Glomerular visceral epithelial cell (primary cell): ENCODE measurements around the gene DYNC1I2.

Source experiments
- DNase-seq: peaks from one replicate; pipeline ENCODE4 v3.0.0-alpha.2; 2016; ENCODE audit errors: extremely low spot score

Gene DYNC1I2

DNA sequence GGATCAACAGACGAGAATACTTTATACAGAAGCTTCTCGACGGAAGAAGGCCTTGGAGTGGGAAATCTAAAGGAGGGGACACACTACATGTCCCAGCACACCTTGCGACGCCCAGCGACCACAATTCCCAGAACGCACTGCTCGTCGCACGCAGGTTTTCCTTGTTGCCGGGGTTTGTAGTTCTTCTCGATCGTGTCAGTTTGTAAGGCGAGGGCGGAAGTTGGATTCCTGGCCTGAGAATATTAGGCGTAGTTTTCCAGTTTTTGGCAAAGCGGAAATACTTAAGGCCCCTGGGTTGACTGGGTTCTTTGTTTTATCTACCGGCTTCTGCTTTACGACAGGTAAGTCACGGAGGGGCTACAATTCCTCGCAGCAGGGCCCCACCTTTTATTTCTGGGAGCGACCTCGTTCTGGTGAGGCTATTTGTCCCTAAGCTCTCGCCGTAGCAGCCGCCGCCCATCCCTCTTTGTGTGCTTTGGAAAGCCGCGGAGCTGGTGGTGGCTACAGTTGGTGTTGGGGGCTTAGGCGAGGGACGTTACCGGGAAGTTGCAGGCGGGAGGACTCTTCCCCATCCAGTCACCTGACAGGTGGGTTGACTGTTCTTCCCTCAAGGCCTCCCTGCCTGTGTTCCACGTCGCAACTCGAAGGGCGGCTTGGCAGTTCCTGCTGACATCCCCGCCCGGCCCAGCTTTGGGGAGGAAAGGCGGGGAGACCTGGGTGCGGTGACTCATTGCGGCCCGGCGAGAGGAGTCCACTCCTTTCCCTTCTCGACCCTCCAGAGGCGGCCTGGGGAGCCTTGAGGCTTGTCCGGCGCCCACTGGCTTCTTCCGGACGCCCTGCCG lies at the start of gene DYNC1I2:
Gene DYNC1I2 (plus strand): TSS at position 183 of the 842 bp plus-strand sequence. CDS start 2,687 bp downstream, outside the sequence.
- peak; percentile 94 for DNase-seq

DNA sequence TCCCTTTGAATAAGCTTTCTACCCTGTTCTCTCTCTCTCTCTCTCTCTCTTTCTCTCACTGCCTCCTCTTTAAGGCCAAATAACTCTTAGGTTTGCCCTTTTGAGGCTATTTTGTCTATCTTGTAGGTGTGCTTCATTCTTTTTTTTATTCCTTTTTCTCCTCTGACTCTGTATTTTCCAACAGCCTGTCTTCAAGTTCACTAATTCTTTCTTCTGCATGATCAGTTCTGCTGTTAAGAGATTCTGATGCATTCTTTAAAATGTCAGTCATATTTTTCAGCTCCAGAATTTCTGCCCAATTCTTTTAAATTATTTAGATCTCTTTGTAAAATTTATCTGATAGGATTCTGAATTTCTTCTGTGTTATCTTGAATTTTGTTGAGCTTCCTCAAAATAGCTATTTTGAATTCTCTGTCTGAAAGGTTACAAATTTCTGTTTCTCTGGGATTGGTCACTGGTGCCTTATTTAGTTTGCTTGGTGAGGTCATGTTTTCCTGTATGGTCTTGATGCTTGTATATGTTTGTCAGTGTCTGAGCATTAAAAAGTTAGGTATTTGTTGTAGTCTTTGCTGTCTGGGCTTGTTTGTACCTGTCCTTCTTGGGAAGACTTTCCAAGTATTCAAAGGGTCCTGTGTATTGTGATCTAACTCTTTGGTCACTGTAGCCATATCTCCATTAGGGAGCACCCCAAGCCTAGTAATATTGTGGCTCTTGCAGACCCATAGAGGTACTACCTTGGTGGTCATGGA lies 35.4 kb upstream of the DYNC1I2 start:
- no peak for DNase-seq

- DNase-seq: peak; percentile 30
Measured at GRCh38 chr2:171652416-171652785, 34.9 kb upstream of the DYNC1I2 start.

- no peak for DNase-seq
Measured at GRCh38 chr2:171655586-171655985, 31.7 kb upstream of the DYNC1I2 start.

- no peak for DNase-seq
Measured at GRCh38 chr2:171667041-171667440, 20.2 kb upstream of the DYNC1I2 start.

DNA sequence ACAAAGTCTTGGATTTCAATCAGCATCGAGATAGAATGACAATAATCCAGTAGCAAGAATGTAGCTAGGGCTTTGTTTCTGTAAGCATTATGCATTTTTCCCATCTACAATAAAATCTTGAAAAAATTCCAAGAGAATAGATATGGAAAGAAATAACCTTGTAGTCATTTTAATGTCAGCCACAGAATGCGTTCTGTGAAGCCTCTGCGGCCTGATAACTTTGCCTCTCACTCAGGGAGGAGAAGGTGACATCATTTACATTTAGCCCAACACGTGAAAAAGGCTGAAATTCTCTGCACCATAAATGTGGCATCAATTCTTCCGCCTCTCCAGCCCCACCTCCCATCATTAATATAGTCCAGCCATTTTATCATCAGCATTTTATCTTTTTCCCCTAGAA lies 19.1 kb upstream of the DYNC1I2 start:
- DNase-seq: no peak

DNA sequence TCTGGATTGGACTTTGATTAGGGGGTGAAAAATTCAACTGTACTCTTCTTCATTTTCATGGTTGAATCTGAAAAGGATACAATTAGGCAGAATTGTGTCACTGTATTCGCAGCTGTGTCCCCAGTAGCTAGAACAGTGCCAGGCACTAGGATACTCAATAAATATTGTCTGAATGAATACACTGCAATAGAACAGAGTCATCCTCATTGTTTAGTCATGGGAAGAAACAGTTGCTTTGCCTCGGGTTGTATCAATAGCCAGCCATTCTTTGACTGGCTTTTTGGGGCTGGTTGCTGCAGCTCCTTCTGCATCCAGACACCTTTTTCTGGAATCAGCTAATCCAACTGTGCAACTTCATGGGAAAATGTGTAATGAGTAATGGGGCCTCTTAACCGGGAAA lies 18.1 kb upstream of the DYNC1I2 start:
- no peak for DNase-seq

DNA sequence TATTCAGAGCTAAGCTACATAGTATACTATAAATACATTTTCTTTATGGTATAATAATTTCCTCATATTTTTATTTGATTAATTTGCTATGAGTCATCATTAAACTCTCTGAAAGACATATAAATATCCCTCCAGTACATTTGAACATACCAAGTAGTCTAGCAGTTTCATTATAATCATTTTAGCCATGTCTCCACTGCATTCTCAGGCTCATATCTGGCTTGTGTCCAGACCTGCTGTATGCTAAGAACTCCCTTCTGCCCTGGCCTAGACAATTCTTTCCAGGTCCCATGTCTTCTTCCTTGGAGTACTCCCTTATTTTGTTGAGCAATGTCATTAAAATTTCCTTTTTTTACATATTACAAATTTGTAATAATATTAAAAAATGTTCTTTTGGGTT lies 16.6 kb upstream of the DYNC1I2 start:
- DNase-seq: no peak

DNA sequence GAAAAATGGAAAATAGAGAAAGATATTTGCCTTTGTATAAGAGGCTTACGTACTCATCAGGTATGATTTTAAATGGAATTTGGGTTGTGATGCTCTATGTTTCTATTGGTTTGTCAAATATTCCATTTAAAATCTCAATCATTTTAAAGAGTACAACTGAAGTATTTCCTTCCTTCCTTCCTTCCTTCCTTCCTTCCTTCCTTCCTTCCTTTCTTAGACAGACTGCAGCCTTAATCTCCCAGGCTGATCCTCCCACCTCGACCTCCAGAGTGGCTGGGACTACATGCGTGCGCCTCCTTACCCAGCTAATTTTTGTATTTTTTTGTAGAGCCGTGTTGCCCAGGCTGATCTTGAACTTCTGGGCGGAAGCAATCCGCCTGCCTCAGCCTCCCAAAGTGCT lies 15.4 kb upstream of the DYNC1I2 start:
- no peak for DNase-seq

- no peak for DNase-seq
Measured at GRCh38 chr2:171673905-171674304, 13.4 kb upstream of the DYNC1I2 start.

GRCh38 chr2:171675810-171676345 lies 11.4 kb upstream of the DYNC1I2 start:
- no peak for DNase-seq

DNA sequence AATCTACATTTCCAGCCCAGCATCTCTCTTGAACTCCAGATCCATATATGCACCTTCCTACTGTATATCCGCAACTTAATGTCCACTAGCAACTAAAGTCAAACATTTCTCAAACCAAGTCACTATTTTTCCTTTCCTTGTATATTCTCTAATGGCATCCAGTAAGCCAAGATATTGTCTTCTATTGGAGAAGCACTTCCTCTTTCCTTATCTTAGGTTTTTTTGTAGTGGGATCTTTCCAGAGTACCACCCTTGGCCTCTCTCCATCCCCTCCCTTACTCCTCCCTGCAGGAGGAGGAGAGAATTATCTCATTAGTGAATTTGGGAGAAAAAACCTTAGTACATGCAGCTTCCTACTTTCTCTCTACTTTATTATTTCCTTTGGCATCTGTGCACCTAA lies 8.7 kb upstream of the DYNC1I2 start:
- DNase-seq: no peak

- no peak for DNase-seq
Measured at GRCh38 chr2:171688129-171688465, 828 bp downstream of the DYNC1I2 start.

DNA sequence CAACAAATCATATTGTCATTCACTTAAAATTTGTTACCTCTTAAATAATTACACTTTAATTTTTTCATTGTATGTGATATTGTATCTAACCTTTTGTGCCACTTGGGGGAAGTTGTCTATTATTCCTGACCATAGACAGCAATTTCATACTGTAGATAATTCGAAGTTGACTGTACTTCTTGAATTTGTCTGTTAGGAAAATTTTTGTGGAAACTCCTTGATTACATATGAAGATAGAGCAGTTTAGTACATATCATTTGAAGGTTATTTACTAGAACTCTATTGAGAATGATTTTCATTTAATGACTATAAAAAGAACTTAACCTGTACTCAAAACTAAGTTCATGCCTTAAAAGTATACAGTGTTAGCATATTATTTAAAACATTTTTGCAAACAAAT lies 5.1 kb downstream of the DYNC1I2 start:
- no peak for DNase-seq

GRCh38 chr2:171702781-171703556 lies 15.7 kb downstream of the DYNC1I2 start:
- DNase-seq: no peak

- peak; percentile 35 for DNase-seq
Measured at GRCh38 chr2:171703574-171704347, 16.5 kb downstream of the DYNC1I2 start.

DNA sequence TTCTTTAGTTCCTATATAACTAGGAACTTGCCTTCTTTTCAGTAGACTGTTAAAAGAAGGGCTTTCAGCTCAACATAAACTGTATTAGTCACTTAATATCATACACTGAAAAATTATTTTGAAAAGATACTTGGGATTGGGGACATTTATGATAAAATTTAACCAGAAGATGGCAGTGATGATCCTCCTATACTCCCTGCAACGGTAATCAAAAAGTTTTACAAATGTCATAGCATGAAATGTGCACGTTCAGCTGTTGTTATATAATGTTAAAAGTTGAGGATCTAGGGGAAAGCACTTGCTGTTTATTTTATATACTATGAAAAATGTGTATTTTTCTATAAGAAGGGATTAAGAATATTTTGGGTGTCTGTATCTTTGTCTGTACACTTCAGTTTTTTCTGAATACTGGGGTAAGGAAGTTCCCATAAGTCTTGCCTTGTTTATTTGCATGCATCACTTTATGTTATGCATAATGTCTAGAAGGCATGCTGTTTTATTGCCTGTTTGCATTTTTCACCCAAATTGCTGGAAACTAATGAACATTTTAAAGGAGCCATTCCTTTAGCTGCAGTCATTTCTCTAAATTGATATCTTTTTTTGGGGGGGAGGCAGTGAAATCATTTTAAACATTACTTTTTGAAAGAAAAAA lies 19.0 kb downstream of the DYNC1I2 start:
- DNase-seq: peak; percentile 27

- no peak for DNase-seq
Measured at GRCh38 chr2:171707752-171708151, 20.5 kb downstream of the DYNC1I2 start.

- no peak for DNase-seq
Measured at GRCh38 chr2:171709011-171709685, 21.9 kb downstream of the DYNC1I2 start.

DNA sequence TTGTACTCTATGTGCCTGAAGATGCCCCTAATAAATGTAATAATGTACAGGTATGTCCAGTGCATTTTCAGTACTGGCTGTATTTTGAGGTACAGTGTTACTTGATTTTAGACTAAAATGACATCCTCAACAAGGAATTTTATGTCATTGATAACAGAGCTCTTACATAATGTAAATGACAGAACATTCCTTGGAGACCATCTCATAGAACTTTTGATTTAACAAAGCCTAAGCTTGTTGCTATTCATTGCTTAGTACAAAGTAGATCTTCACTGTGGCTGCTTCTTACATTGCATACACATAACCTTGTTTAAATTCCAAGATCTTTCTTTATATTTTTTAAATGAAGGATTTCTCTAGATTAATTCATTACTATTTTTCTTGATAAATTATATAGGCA lies 24.1 kb downstream of the DYNC1I2 start:
- no peak for DNase-seq
